Bronchial epithelial cell (primary cell): ENCODE data around the gene KCNN3. TPM values are rescaled to one million over a fixed set of nuclear protein-coding genes. Genes with fewer than 3 reads are reported as not detected.

Source experiments
- DNase-seq: peaks from one replicate; pipeline ENCODE4 v3.0.0-alpha.2; 2010; ENCODE audit warnings: low read depth
- FAIRE-seq: peaks from 2 replicates; lab custom pipeline; 2011; peaks lifted over from hg19 to GRCh38; lab: Jason Lieb, UNC
- H3K27me3 ChIP-seq: 2 replicates; pipeline ENCODE4 v1.5.1; 2011; ENCODE audit warnings: low read length; ENCODE audit not compliant: control insufficient read depth, insufficient read depth
- H3K36me3 ChIP-seq: 2 replicates; pipeline ENCODE4 v1.5.1; 2011; ENCODE audit warnings: low read length; ENCODE audit not compliant: control insufficient read depth, insufficient read depth
- H3K4me3 ChIP-seq: 2 replicates; pipeline ENCODE4 v1.5.1; 2011; ENCODE audit warnings: mild to moderate bottlenecking, low read depth, low read length, control low read depth
- CTCF ChIP-seq: IDR thresholded peaks from 2 replicates; pipeline ENCODE4 v1.5.1; 2011; ENCODE audit warnings: mild to moderate bottlenecking, moderate library complexity, low read length, control low read depth, inconsistent platforms; ENCODE audit not compliant: insufficient read depth, severe bottlenecking
- total RNA-seq: library from RNA; depleted of rRNA; stranded (reverse); fragments of >200 nt; gene quantifications from 2 replicates; pipeline ENCODE4 v1.2.1, GENCODE V29; 2014

The KCNN3 gene
- total RNA-seq, 1 donor from 2014 or later = under 0.01 TPM

GRCh38 chr1:154767315-154768240 lies 102.5 kb downstream of the KCNN3 start:
- no peak for TF ChIP-seq CTCF
- Histone ChIP-seq H3K36me3 (no peaks in the 10 kb centered on the region), H3K4me3 (no peak overlapping the region), H3K27me3 (peaks cover 1% of the 10 kb centered on the region)
- FAIRE-seq (no peak), DNase-seq (no peak)

GRCh38 chr1:154765970-154766369 lies 104.1 kb downstream of the KCNN3 start:
- TF ChIP-seq CTCF = peak; percentile 70
- Histone ChIP-seq H3K4me3 (no peak overlapping the region), H3K27me3 (peaks cover 1% of the 10 kb centered on the region), H3K36me3 (no peaks in the 10 kb centered on the region)
- DNase-seq = peak; percentile 46
- FAIRE-seq = no peak

GRCh38 chr1:154764773-154765172 lies 105.3 kb downstream of the KCNN3 start:
- no peak for FAIRE-seq
- no peak for DNase-seq
- TF ChIP-seq CTCF = no peak
- Histone ChIP-seq H3K36me3 (no peaks in the 10 kb centered on the region), H3K27me3 (peaks cover 2% of the 10 kb centered on the region), H3K4me3 (no peak overlapping the region)

GRCh38 chr1:154764181-154764580 lies 105.9 kb downstream of the KCNN3 start:
- Histone ChIP-seq H3K27me3 (peaks cover 5% of the 10 kb centered on the region), H3K36me3 (no peaks in the 10 kb centered on the region), H3K4me3 (no peak overlapping the region)
- FAIRE-seq (no peak), DNase-seq (no peak)
- no peak for TF ChIP-seq CTCF

- FAIRE-seq = no peak
Measured at GRCh38 chr1:154760469-154760933, 109.6 kb downstream of the KCNN3 start.

More at GRCh38 chr1:154760469-154760933, 109.6 kb downstream of the KCNN3 start:
- TF ChIP-seq CTCF = peak; percentile 89
- no peak for DNase-seq
- H3K27me3 ChIP-seq = peaks cover 7% of the 10 kb centered on the region
- H3K36me3 ChIP-seq = no peaks in the 10 kb centered on the region
- peak overlapping the region; percentile 26 for H3K4me3 ChIP-seq
